PC-3 (cell line): ENCODE data around the gene UBE2B. TPM values are rescaled to one million over a fixed set of nuclear protein-coding genes. Genes with fewer than 3 reads are reported as not detected.

Experiments
- ATAC-seq: fragments of 200-7000 bp; cut with Tn5 transposase; 2 replicates; pipeline ENCODE4 v1.9.1; 2020; ENCODE audit warnings: mild to moderate bottlenecking, moderate library complexity
- BruUV-seq: library from RNA; stranded (reverse); fragments of 400-500 nt; replicated peaks from 2 replicates; lab custom pipeline; 2021; lab: Mats Ljungman, UMichigan
- CTCF ChIA-PET: fragments of 300-600 bp; sonication (Branson Sonifier 250); formaldehyde crosslinking; loops from one replicate; lab custom pipeline; 2022; ENCODE audit warnings: antibody characterized with exemption; lab: Charles Lee
- POLR2A ChIA-PET: fragments of 300-600 bp; sonication (Branson Sonifier 250); formaldehyde crosslinking; loops from one replicate; lab custom pipeline; 2022; ENCODE audit warnings: antibody characterized with exemption; ENCODE audit not compliant: unreplicated experiment; lab: Charles Lee
- DNase-seq: peaks from one replicate; pipeline ENCODE4 v3.0.0-alpha.2; 2015
- H2AFZ ChIP-seq: fragments of 300-600 bp; sonication (generic); 2 replicates; pipeline ENCODE4 v1.6.0; 2016; ENCODE audit warnings: antibody characterized with exemption, low read length
- H3F3A ChIP-seq: fragments of 300-600 bp; sonication (generic); one replicate; pipeline ENCODE4 v1.6.0; 2017; ENCODE audit warnings: antibody characterized with exemption, low read length, control low read depth, mild to moderate bottlenecking; ENCODE audit not compliant: unreplicated experiment
- H3K27ac ChIP-seq: fragments of 300-600 bp; sonication (generic); 2 replicates; pipeline ENCODE4 v1.5.1; 2016; ENCODE audit warnings: mild to moderate bottlenecking, low read length
- H3K27me3 ChIP-seq: fragments of 300-600 bp; sonication (generic); 2 replicates; pipeline ENCODE4 v1.6.1; 2016; ENCODE audit warnings: low read length, mixed read lengths
- H3K36me3 ChIP-seq: fragments of 300-600 bp; sonication (generic); 2 replicates; pipeline ENCODE4 v1.6.1; 2016; ENCODE audit warnings: low read depth, mixed run types, low read length, mixed read lengths
- H3K4me1 ChIP-seq: fragments of 300-600 bp; sonication (generic); 2 replicates; pipeline ENCODE4 v1.5.1; 2016; ENCODE audit warnings: low read length; ENCODE audit not compliant: insufficient read depth
- H3K4me2 ChIP-seq: fragments of 300-600 bp; sonication (generic); 2 replicates; pipeline ENCODE4 v1.6.0; 2016; ENCODE audit warnings: low read length
- H3K4me3 ChIP-seq: fragments of 300-600 bp; sonication (generic); 2 replicates; pipeline ENCODE4 v1.5.1; 2016; ENCODE audit warnings: mild to moderate bottlenecking, low read length, mixed read lengths
- H3K79me2 ChIP-seq: fragments of 300-600 bp; sonication (generic); 2 replicates; pipeline ENCODE4 v1.6.1; 2017; ENCODE audit warnings: low read length, mixed read lengths
- H3K9ac ChIP-seq: fragments of 300-600 bp; sonication (generic); 2 replicates; pipeline ENCODE4 v1.6.0; 2016; ENCODE audit warnings: mild to moderate bottlenecking, low read length
- H3K9me2 ChIP-seq: fragments of 300-600 bp; sonication (generic); replicated peaks from 2 replicates; pipeline ENCODE4 v1.6.1; 2016; ENCODE audit warnings: mixed run types, low read length, mixed read lengths
- H3K9me3 ChIP-seq: fragments of 300-600 bp; sonication (generic); 2 replicates; pipeline ENCODE4 v1.6.1; 2016; ENCODE audit warnings: low read length, mixed read lengths
- H4K20me1 ChIP-seq: fragments of 300-600 bp; sonication (generic); 2 replicates; pipeline ENCODE4 v1.6.1; 2016; ENCODE audit warnings: low read length, mixed read lengths
- EZH2 ChIP-seq: fragments of 300-600 bp; sonication (generic); IDR thresholded peaks from one replicate; pipeline ENCODE4 v1.6.1; 2017; ENCODE audit warnings: antibody characterized with exemption, mild to moderate bottlenecking, low read length; ENCODE audit not compliant: unreplicated experiment
- EZH2phosphoT487 ChIP-seq: fragments of 300-600 bp; sonication (generic); IDR thresholded peaks from 2 replicates; pipeline ENCODE4 v1.6.1; 2018; ENCODE audit warnings: mild to moderate bottlenecking, antibody characterized with exemption, low read length, borderline replicate concordance
- intact Hi-C: fragments of 100-400 bp; cut with micrococcal nuclease; formaldehyde crosslinking; loops from 2 replicates; pipeline ENCODE4 v1.9.0; 2023
- total RNA-seq: library from RNA; depleted of rRNA; stranded (reverse); fragments of >200 nt; gene quantifications from 2 replicates; pipeline ENCODE4 v1.2.3, GENCODE V29; 2014
- TF ChIP-seq, protein P1 (sequence below): fragments of 300-600 bp; sonication (generic); conservative IDR thresholded peaks from 2 replicates; pipeline ENCODE4 v1.5.1; 2017; ENCODE audit warnings: antibody characterized with exemption, low read depth, mild to moderate bottlenecking, low read length

UBE2B gene
- total RNA-seq, 1 experiment from 2014 or later: 9.5 TPM

DNA sequence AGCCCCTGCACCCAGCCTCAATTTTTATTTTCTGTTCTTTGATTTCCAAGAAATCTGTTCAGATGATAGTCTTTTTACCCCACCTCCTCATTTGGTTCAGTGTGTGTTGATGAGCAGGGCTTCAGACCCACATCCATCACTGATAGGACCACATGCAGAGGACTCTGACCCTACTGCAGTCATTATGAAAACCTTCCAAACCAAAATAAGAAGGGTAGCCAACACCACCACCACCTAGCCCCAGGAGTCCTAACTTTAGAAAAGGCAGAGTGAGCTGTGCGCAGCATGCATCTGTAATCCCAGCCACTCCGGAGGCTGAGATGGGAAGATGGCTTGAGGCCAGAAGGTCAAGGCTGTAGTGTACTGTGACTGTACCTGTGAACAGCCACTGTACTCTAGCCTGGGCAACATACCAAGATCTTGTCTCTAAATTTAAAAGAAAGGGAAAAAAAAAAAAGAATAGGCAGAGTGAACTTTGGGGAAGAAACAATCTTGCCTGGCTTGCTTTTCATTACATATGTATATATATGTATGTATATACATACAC lies 27.3 kb downstream of the UBE2B start:
- Histone ChIP-seq H2AFZ (no peak overlapping the region), H3K4me2 (no peak overlapping the region), H3F3A (no peaks in the 10 kb centered on the region), H3K9me2 (no peaks in the 10 kb centered on the region), H3K79me2 (no peaks in the 10 kb centered on the region), H3K9ac (no peak overlapping the region), H3K4me3 (no peak overlapping the region), H4K20me1 (no peaks in the 10 kb centered on the region), H3K27me3 (no peaks in the 10 kb centered on the region), H3K9me3 (no peaks in the 10 kb centered on the region), H3K36me3 (peaks cover 8% of the 10 kb centered on the region), H3K27ac (no peak overlapping the region), H3K4me1 (peaks cover 15% of the 10 kb centered on the region)
- TF ChIP-seq, protein P1, sequence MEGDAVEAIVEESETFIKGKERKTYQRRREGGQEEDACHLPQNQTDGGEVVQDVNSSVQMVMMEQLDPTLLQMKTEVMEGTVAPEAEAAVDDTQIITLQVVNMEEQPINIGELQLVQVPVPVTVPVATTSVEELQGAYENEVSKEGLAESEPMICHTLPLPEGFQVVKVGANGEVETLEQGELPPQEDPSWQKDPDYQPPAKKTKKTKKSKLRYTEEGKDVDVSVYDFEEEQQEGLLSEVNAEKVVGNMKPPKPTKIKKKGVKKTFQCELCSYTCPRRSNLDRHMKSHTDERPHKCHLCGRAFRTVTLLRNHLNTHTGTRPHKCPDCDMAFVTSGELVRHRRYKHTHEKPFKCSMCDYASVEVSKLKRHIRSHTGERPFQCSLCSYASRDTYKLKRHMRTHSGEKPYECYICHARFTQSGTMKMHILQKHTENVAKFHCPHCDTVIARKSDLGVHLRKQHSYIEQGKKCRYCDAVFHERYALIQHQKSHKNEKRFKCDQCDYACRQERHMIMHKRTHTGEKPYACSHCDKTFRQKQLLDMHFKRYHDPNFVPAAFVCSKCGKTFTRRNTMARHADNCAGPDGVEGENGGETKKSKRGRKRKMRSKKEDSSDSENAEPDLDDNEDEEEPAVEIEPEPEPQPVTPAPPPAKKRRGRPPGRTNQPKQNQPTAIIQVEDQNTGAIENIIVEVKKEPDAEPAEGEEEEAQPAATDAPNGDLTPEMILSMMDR: no peak
- TF ChIP-seq EZH2phosphoT487: no peak
- ATAC-seq (0 out of 2 replicates have a peak, but pooled peaks have one; percentile 25), DNase-seq (no peak)
- intact Hi-C loops: no loop called here
- no TSS peak for BruUV-seq
- CTCF ChIA-PET: interaction anchor here (0.6 kb wide), 1 partner anchor 126 kb away, joined by 5 read pairs; no protein-coding TSS in a partner anchor
- POLR2A ChIA-PET: no interaction called here

DNA sequence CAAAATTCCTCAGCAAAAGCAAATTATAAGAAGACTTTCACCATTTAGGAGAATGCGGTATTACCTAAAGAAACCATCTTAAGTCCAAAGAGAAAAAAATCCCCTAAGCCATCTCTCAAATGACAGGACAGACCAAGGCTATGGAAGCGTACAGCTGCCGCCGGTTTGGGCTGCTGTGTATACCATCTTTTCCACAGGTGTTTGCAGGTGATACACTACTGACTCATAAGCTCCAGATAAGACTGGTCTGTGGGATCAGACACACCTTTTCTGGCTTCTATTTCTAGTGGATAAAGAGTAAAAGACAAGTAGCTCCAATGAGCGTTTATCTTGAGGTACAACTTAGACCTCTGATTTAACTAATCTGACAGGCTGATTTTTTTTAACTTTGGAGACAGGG lies 32.6 kb downstream of the UBE2B start:
- no peaks in the 10 kb centered on the region for H4K20me1 ChIP-seq
- no peaks in the 10 kb centered on the region for H3K9me3 ChIP-seq
- H3K9ac ChIP-seq: no peak overlapping the region
- no peaks in the 10 kb centered on the region for H3K9me2 ChIP-seq
- ChIA-PET POLR2A (no interaction called here), CTCF (no interaction called here)
- no TSS peak for BruUV-seq
- no peak overlapping the region for H3K4me3 ChIP-seq
- H3K4me1 ChIP-seq: peaks cover 8% of the 10 kb centered on the region; the same call in 1 of the 2 replicates
- H3K36me3 ChIP-seq: no peaks in the 10 kb centered on the region; the same call in 1 of the 2 replicates
- DNase-seq (peak; percentile 51), ATAC-seq (peak; percentile 57)
- H3K27ac ChIP-seq: no peak overlapping the region
- TF ChIP-seq EZH2 (no peak), EZH2phosphoT487 (no peak)
- TF ChIP-seq, protein P1: no peak
- intact Hi-C loops: no loop called here
- no peak overlapping the region for H3K4me2 ChIP-seq
- no peak overlapping the region for H2AFZ ChIP-seq
- H3F3A ChIP-seq: no peaks in the 10 kb centered on the region
- peaks cover 8% of the 10 kb centered on the region for H3K79me2 ChIP-seq
- no peaks in the 10 kb centered on the region for H3K27me3 ChIP-seq

DNA sequence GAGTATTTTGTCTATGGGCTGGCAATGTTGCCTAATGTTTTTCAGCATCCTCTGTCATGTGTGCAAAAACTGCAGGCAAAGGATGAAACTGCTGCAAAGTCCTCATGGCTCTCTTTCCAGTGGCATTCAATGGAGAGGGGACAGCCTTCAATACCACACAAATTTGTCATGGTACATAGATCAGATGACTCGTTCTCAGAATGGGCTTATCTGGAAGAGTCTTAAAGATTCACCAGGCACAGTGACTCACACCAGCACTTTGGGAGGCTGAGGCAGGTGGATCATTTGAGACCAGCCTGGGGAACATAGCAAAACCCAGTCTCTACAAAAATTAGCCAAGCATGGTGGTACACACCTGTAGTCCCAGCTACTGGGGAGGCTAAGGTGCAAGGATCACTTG lies 35.0 kb downstream of the UBE2B start:
- peaks cover 23% of the 10 kb centered on the region; the same call in 1 of the 2 replicates for H3K4me1 ChIP-seq
- no peaks in the 10 kb centered on the region for H4K20me1 ChIP-seq
- TF ChIP-seq EZH2phosphoT487 (no peak), EZH2 (no peak)
- TF ChIP-seq, protein P1: no peak
- no peaks in the 10 kb centered on the region; the same call in 1 of the 2 replicates for H3K36me3 ChIP-seq
- no peak overlapping the region for H3K27ac ChIP-seq
- no TSS peak for BruUV-seq
- no peak overlapping the region for H3K9ac ChIP-seq
- H3K27me3 ChIP-seq: no peaks in the 10 kb centered on the region
- DNase-seq: peak; percentile 31
- H3F3A ChIP-seq: no peaks in the 10 kb centered on the region
- no peak overlapping the region for H3K4me3 ChIP-seq
- H3K79me2 ChIP-seq: peaks cover 33% of the 10 kb centered on the region
- H3K9me3 ChIP-seq: no peaks in the 10 kb centered on the region
- ChIA-PET CTCF (interaction anchor here (1.1 kb wide), 1 partner anchor 148 kb away, joined by 5 read pairs; no protein-coding TSS in a partner anchor), POLR2A (interaction anchor here (0.7 kb wide), 1 partner anchor 31 kb away, joined by 3 read pairs; no protein-coding TSS in a partner anchor)
- peak; percentile 21; the same call in 1 of the 2 replicates for ATAC-seq
- intact Hi-C loops: no loop called here
- no peak overlapping the region for H3K4me2 ChIP-seq
- H2AFZ ChIP-seq: no peak overlapping the region
- H3K9me2 ChIP-seq: no peaks in the 10 kb centered on the region
